B cell (primary cell): ENCODE results near the gene SLC2A9.

Experiments
- CTCF ChIP-seq: fragments of 200-600 bp; IDR thresholded peaks from one replicate; pipeline ENCODE4 v1.8.0; 2022; ENCODE audit warnings: antibody characterized with exemption, mild to moderate bottlenecking
- EZH2 ChIP-seq: IDR thresholded peaks from 2 replicates; pipeline ENCODE4 v1.6.1; 2012; ENCODE audit warnings: borderline replicate concordance, low read depth, mild to moderate bottlenecking, moderate library complexity, low read length; ENCODE audit not compliant: insufficient read depth, poor library complexity, severe bottlenecking

- peak; percentile 14 for TF ChIP-seq CTCF
- no peak for TF ChIP-seq EZH2
These were observed 7.6 kb downstream of the SLC2A9 start for GRCh38 chr4:10013722-10014121.
